ENCODE data around the gene AGER.

DNA sequence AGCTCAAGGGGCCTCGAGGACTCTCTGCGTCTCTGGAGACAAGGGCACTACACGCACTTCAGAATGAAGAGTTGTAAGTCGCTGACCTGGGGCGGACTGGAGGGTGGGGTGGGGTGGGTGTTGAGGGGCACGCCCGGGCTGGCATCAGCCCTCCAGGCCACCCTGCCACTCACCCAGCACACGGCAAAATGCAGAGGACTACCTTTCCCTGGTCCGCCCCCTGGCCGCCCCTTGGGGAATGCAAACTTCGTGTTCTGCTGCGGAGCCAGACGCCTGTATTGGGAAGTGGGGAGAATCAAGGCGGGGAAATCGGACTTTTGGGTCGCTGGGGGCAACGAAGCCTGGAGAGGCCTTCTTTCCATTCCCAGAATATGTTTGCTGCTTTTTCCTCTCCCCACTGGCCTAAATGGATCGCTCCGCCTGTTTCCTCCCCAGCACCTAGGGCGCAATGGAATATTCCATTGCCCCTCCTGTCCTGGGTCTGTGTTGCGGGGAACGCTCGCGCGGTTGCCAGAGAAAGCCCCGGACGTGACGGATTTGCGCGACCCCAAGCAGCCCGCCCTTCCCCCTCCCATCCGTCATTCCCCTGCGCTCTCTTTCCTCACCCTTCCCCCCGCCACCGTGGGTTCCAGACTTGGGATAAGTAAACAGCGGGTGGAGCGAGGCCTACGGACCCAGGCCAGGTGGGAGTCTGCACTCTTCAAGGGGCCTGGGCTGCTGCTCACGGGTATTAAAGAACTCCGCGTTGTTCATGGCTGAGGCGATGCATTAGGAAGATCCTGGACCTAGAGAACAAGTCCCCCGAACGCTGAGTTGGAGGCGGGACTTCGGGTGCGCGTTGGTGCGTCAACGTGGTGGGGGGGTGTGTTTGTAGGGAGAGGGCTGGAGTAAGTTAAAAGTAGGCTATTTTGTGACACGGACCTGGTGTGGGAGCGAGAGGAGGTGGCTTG lies 30.2 kb downstream of the AGER start, which contains the start of gene PPT2:
- TF ChIP-seq POLR2A (IDR thresholded peaks at IDR 0.05; ENCODE audit: low read length) (peak; percentile 85), GATA1 (IDR thresholded peaks at IDR 0.05; ENCODE audit: low read depth, low read length) (no peak)

Data from erythroblast (primary cell).